ELF-1 (cell line): ENCODE measurements around the gene OLFM3.

Experiments
- DNase-seq: peaks from one replicate; pipeline ENCODE4 v3.0.0-alpha.2; 2016; ENCODE audit warnings: low read depth, low spot score

OLFM3 gene

GRCh38 chr1:101849356-101849755, 147.4 kb downstream of the OLFM3 start:
- DNase-seq: no peak

DNA sequence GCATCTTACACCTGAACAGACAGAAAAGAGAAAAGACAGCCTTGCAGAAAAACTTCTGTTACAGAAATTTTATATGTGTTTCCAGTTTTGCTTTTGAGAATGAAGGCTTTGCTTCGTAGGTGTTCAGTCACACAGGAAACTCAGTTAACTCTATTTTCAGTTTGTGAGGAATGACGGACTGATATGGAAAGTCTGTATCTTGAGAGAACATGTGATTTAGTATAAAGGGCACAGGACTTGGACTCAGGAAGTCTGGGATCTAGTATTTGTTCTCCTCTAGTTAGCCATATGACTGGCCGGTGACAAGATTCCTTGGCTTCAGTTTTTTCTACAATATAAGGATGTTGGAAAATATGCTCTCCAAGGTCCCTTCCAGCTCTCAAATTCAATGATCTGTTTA, 149.1 kb downstream of the OLFM3 start:
- no peak for DNase-seq

DNA sequence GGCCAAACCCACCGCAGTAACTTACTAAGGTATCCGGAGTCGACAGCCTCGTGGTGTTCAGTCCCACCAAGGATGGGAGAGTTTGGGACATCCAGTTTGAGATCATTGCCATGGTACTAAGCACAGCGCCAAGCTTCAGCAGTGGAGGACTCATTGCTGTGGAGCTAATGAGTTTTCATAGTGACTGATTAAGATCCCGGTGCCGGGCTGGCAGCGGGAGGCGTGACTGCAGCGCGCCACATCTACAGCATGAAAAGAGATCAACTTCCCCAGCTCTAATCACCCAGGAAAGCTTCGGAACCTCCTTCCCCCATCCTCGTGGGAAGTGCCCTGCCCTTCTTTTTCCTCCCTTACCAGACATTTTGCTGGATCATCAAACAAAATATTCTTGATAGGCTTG, 149.9 kb downstream of the OLFM3 start:
- DNase-seq: peak; percentile 42

- peak; percentile 80 for DNase-seq
Observed at GRCh38 chr1:101843160-101843559, 153.6 kb downstream of the OLFM3 start.

GRCh38 chr1:101841824-101842223, 154.9 kb downstream of the OLFM3 start:
- DNase-seq: no peak

- DNase-seq: no peak
Observed at GRCh38 chr1:101835988-101836387, 160.7 kb downstream of the OLFM3 start.

- no peak for DNase-seq
Observed at GRCh38 chr1:101833312-101833711, 163.4 kb downstream of the OLFM3 start.

DNA sequence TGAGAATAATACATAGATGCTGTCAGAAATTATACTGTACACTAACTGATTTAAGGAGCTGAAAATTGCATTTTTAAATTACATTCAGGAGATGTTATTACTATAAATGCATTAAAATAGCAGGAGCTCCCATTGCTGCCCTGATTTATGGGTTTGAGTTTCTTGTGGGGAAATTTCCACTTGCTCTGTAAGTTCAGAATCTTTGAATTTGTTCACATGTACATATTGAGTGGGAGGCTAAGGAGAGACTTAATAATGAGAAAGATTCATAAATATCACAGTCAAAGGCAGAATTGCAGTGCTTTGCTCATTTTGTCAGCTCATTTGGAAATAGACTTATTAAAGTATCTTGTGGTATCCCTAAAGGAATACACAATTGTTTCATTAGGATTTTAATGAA, 170.3 kb downstream of the OLFM3 start:
- no peak for DNase-seq

- DNase-seq: peak; percentile 7
Observed at GRCh38 chr1:101820071-101820470, 176.7 kb downstream of the OLFM3 start.

GRCh38 chr1:101816262-101816661, 180.5 kb downstream of the OLFM3 start:
- no peak for DNase-seq

DNA sequence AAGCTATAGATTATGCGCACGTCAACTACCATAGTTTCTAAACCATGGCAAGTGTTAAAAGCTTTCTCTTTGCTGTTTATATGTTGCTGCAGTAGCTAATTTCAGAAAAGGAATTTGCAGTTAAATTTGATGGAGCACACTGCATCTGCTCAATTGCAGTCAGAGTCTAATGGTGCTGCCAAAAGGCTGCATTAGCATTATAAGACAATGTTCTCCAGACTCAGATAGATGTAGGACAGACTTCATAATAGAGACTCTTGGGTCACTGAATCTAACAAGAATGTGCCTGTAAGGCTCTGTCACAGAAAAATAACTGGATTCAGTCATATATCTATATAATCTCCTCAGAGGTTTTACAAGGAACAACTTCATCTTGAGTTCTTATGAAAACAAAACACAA, 198.3 kb downstream of the OLFM3 start:
- DNase-seq: no peak

GRCh38 chr1:101797722-101798121, 199.0 kb downstream of the OLFM3 start:
- no peak for DNase-seq

- DNase-seq: no peak
Observed at GRCh38 chr1:101781201-101781831, 215.4 kb downstream of the OLFM3 start.

DNA sequence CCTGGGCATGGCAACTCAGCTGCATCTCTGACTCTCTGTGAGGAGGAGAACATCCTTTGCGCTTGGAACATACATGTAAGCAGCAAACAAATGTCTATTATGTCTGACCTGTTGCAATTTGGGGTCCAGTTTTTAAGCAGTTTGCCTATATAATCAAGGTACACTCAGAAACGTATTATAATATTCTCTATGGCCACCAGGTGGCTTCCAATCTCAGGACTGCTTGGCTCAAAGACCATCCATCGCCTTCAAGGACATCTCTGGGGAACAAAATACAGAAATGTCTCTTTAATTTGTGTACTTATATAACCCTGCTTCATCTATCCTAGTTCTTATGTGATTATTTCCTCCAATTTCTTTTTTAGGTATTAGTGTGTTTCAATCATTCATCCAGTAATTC, 227.2 kb downstream of the OLFM3 start:
- DNase-seq: peak; percentile 3

DNA sequence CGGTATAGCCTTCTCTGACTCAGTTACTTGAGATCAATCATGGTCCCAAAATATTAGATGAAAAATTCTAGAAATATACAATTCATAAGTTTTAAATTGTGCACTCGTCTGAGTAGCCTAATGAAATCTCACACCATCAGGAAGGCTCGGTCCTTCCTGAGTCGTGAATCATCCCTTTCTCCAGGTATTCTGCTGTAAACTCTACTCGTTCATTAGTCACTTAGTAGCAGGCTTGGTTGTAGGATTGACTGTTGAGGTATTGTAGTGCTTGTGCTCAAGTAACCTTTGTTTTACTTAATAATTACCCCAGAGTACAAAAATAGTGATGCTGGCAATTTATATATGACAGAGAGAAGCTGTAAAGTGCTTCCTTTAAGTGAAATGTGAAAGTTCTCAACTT, 238.7 kb downstream of the OLFM3 start:
- no peak for DNase-seq

- DNase-seq: no peak
Observed at GRCh38 chr1:101756411-101756810, 240.3 kb downstream of the OLFM3 start.
